Measurements from ENCODE around the gene GABRE. TPM values are rescaled to one million over a fixed set of nuclear protein-coding genes. Genes with fewer than 3 reads are reported as not detected.

GABRE gene
- total RNA-seq = not detected

GRCh38 chrX:151974336-151975227, at the start of gene GABRE:
GABRE (minus strand) TSS chrX:151974676; CDS start chrX:151974625, 51 bp downstream.

GRCh38 chrX:151912780-151913179, 61.7 kb downstream of the GABRE start, which contains the start of gene MAGEA4:
MAGEA4 (plus strand) TSS chrX:151912889; CDS start chrX:151923665, 10,776 bp downstream.

Small RNA genes lying within 50 kb of the gene (microRNA-seq; reads per million reads assigned to microRNA genes)
- gene MIR224 (ENCODE audit: borderline microRNAs expressed, borderline replicate concordance) (not detected), gene MIR452 (ENCODE audit: borderline microRNAs expressed, borderline replicate concordance) (not detected)

Other genes with a start within 250 kb of the GABRE start
- gene CNGA2, start 239.9 kb downstream of the GABRE start, total RNA-seq = not detected
- not detected for gene MAGEA4, start 61.8 kb downstream of the GABRE start, total RNA-seq
- not detected for gene MAGEA10, start 163.9 kb upstream of the GABRE start, total RNA-seq

Measured in activated naive CD4-positive, alpha-beta T cell treated with anti-CD3 and anti-CD28 coated beads, Interleukin-2, amount 10 ng/mL, durations not matched to agents 5 hours and 36 hours (primary cell).